Measurements from ENCODE around the gene AKT3.
A peak's percentile ranks its signal among the peaks of the same experiment; 100 is the strongest.

AKT3 gene

GRCh38 chr1:243500512-243500911 lies 349.5 kb downstream of the AKT3 start:
- DNase-seq: no peak

DNA sequence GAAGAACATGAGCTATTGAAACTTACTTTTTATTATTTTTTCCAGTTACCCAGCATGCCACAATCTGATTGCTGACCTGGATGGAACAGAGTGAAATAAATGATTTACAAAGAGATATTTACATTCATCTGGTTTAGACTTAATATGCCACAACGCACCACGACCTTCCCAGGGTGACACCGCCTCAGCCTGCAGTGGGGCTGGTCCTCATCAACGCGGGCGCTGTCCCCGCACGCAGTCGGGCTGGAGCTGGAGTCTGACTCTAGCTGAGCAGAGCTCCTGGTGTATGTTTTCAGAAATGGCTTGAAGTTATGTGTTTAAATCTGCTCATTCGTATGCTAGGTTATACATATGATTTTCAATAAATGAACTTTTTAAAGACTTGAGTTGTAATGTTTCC lies 350.3 kb downstream of the AKT3 start:
- no peak for DNase-seq

GRCh38 chr1:243499248-243499647 lies 350.8 kb downstream of the AKT3 start:
- no peak for DNase-seq

DNA sequence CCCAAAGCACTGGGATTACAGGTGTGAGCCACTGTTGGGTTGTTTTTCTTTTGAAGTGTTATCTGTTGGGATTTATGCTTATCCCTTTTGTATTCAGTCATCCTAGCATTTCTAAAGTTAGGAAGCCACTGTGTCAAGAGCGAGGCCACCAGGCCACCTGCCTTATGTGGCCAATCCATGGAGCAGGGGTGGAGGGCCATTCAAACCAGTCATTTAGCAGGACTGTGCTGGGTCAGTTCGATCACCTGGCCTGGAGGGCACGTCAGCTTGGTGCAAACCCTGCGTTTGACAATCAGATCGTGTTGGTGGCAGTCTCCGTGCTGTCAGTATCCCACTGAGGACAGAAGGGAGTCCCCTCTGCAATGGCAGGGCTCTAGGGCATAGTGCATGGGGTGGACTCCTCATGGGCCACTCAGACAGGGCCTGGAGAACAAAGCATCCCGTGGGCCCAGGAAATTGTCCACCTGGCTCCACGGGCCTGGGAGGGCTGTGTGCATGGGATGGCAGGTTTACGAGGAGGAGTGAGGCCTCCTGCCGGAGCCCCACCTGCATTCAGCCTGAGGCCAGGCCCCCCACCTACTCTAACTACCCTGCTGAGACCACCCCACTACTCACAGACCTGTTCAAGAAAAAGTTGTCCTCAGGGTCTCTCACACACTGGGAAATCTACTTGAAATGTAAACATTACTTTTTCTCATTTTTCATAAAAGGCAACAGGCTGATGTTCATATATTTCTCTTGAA lies 351.9 kb downstream of the AKT3 start:
- DNase-seq: no peak

- no peak for DNase-seq
Observed at GRCh38 chr1:243496806-243497205, 353.2 kb downstream of the AKT3 start.

- no peak for DNase-seq
Observed at GRCh38 chr1:243496187-243496646, 353.8 kb downstream of the AKT3 start.

GRCh38 chr1:243495442-243496186 lies 354.4 kb downstream of the AKT3 start:
- no peak for DNase-seq

- no peak for DNase-seq
Observed at GRCh38 chr1:243494741-243495431, 355.2 kb downstream of the AKT3 start.

DNA sequence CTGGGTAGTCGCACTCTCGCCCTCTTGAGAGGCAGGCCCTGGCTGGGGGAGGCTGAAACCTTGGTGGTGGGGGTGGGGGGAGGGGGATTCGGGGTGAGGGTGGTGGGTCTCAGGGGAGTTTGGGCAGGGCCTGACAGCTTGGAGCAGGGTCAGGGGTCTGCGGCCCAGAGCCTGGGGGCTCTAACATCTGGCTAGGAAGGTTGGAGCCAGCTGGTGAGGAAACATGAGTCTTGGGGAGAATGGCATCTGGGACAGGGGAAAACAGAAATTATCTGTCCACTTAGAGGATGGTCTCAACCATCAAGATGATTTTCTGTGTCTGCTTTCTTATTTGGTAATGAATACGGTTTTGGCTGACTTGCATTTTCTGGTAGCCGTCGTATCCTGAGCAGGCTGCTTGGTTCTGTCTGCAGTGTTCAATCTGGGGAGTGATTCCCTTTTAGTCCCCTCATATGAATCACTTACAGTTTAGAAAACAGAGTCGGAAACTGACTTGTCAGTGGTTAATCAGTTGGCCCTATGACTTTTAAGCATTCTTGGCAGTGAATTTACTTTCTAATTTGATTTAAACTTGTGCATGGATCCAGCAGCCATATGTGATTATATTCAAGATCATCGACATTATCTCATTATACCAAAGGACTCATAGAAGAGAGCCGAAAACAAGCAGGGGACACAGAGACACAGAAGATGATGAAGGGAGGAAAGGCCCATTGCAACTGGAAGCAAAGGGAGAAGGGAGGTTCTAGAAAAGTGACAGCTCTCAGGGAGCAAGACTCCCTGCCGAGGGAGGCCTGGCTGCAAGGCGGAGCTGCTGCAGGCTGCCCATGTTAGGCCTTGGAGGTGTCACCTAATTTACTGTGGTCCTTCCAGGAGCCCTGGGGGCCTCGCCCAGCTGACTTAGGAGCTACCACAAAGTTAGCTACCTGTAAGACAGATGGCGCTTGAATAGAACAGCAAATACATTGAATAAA lies 356.6 kb downstream of the AKT3 start:
- DNase-seq: no peak

- DNase-seq: no peak
Observed at GRCh38 chr1:243490748-243491686, 359.0 kb downstream of the AKT3 start.

DNA sequence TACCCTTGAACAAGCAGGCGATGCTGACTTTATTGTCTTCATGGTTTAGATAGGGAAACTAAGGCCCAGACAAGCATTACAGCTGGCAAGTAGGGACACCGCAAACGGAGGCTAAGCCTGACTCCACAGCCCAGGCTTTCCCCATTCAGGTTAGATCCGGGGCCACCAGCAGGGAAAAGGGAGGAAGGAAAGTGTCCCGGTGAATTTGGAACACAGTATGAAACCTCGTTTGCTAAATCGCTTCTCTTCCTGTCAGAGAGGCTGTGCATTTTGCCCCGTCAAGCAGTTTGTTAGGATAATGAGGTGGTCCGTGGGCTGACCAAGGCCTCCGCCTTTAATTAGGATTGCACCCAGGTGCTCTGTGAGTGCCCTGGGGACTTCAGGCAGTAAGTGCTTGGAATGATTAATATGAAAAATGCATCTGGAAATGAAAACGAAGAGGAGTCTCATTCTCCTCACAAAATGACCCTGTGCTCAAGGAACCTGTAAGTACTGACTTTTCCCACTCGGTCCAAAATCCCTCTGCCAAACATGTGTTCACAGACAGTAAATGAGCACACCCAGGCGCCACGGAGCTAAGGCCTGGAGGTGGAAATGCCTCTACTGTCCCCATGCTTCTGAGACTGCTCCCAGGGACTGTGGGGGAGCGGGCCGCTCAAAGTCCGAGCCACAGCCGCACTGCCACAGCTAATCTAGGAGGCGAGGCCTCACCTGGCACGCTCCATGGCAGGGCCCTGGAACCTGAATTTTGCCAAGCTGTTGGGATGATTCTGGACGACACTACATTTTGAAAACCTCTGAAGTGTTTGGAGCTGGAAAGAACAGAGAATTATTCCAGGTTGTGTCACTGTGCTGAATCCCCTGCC lies 360.1 kb downstream of the AKT3 start:
- DNase-seq: no peak

DNA sequence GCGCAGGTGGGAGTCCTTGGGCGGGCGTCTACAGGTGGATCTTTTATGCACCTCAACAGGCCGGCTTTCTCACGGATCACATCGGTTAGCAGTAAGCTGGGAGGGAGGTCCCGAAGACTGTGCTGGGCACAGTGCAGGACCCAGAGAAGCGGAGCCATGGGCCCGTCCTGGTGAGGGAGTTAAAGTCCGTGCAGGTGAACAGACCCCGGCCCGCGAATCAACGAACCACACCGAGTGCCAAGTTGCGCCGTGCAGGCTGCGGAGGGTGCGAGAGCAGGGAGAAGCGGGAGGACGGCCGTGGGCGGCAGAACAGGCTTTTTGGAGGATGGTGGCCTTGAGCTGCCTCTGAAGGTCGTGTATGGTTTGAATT lies 360.9 kb downstream of the AKT3 start:
- no peak for DNase-seq

- DNase-seq: no peak
Observed at GRCh38 chr1:243488459-243489157, 361.4 kb downstream of the AKT3 start.

DNA sequence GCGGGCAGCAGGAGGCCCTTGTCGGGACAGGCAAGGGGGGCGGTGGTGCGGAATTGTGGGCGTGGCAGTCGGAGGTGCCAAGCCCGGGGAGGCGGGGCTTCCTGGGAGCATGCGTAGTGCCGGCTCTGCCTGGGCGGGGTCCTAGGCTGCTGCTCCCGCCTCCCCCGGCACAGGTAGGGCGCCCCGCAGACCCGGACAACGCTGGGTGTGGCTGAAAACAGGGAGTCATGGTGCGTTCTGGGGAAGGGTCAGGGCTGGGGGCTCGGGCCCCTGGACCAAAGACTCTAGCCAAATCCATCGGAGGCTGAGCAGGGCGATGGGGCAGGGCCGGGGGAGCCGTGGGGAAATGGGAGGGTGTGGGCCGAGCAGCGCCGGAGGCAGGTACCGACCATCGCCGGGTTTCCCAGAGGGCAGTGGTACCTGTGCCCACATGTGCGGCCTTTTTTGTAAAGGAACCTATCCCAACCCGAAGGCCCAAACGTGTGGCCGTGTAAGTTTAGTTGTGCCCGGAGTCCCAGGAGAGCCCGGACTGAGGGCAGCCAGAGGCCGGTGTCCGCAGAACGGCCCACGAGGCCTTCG lies 362.3 kb downstream of the AKT3 start:
- no peak for DNase-seq

GRCh38 chr1:243487036-243487648 lies 362.9 kb downstream of the AKT3 start:
- no peak for DNase-seq

DNA sequence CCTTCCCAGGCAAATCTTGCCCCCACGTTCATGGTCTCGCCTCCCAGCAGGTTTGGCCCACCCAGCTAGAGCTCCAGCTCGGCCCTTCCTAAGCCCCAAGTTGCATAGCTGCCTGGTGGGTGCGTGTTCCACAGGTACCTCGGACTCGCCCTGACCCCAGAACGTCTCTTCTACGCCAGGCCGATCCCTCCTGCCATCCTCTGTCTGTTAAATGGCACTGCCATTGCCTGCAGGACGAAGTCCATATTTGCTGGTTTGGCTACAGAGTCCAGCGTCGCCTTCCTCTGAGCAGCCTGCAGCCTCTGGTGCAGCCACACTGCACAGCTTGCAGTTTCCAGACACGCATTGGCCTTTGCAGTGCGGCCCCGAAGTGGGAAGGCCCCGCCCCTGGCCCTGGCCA lies 366.1 kb downstream of the AKT3 start:
- DNase-seq: no peak

- DNase-seq: peak; percentile 63
Observed at GRCh38 chr1:243483071-243483771, 366.8 kb downstream of the AKT3 start.
